Keratinocyte (primary cell): ENCODE results near the gene TBC1D14. TPM values are rescaled to one million over a fixed set of nuclear protein-coding genes. Genes with fewer than 3 reads are reported as not detected.

ENCODE experiments used
- DNase-seq: peaks from one replicate; pipeline ENCODE4 v3.0.0-alpha.2; 2011; ENCODE audit warnings: low read depth, missing footprints, low spot score
- FAIRE-seq: peaks from 2 replicates; lab custom pipeline; 2011; peaks lifted over from hg19 to GRCh38; lab: Jason Lieb, UNC
- H2AFZ ChIP-seq: 2 replicates; pipeline ENCODE4 v1.6.0; 2012; ENCODE audit warnings: low read length, control low read depth, inconsistent platforms; ENCODE audit not compliant: control insufficient read depth
- H3K27ac ChIP-seq: 2 replicates; pipeline ENCODE4 v1.5.1; 2011; ENCODE audit warnings: low read length; ENCODE audit not compliant: control insufficient read depth, insufficient read depth
- H3K27me3 ChIP-seq: 3 replicates; pipeline ENCODE4 v1.6.0; 2011; ENCODE audit warnings: low read length; ENCODE audit not compliant: control insufficient read depth, insufficient read depth; ENCODE audit errors: extremely low read depth
- H3K36me3 ChIP-seq, 2 experiments: 2 replicates in 1 of 2; 3 replicates in 1 of 2; pipeline ENCODE4 v1.5.1; 2011; ENCODE audit warnings: low read length in 2 of 2, mild to moderate bottlenecking in 1 of 2; ENCODE audit not compliant: control insufficient read depth in 2 of 2, insufficient read depth in 2 of 2; ENCODE audit errors: extremely low read depth in 1 of 2
- H3K4me1 ChIP-seq: 3 replicates; pipeline ENCODE4 v1.5.1; 2011; ENCODE audit warnings: low read length; ENCODE audit not compliant: control insufficient read depth, insufficient read depth; ENCODE audit errors: extremely low read depth
- H3K4me2 ChIP-seq: 3 replicates; pipeline ENCODE4 v1.6.0; 2011; ENCODE audit warnings: low read depth, low read length; ENCODE audit not compliant: control insufficient read depth, insufficient read depth; ENCODE audit errors: extremely low read depth
- H3K4me3 ChIP-seq, 3 experiments: fragments of 200-600 bp in 1 of 3; sonication (generic) in 1 of 3; 2 replicates in 2 of 3; 3 replicates in 1 of 3; pipeline ENCODE4 v1.5.1; 2011 to 2016; ENCODE audit warnings: low read length in 3 of 3, mild to moderate bottlenecking in 3 of 3, control low read depth in 2 of 3, inconsistent platforms in 1 of 3, low read depth in 1 of 3, mixed read lengths in 1 of 3, mixed run types in 1 of 3, moderate library complexity in 1 of 3; ENCODE audit not compliant: control insufficient read depth in 2 of 3, insufficient read depth in 2 of 3; ENCODE audit errors: extremely low read depth in 1 of 3
- H3K79me2 ChIP-seq: 2 replicates; pipeline ENCODE4 v1.6.0; 2012; ENCODE audit warnings: low read length; ENCODE audit not compliant: control insufficient read depth, insufficient read depth
- H3K9ac ChIP-seq: 3 replicates; pipeline ENCODE4 v1.6.0; 2011; ENCODE audit warnings: low read length; ENCODE audit not compliant: control insufficient read depth, insufficient read depth; ENCODE audit errors: extremely low read depth
- H3K9me1 ChIP-seq: 3 replicates; pipeline ENCODE4 v1.6.0; 2011; ENCODE audit warnings: low read length; ENCODE audit not compliant: control insufficient read depth, insufficient read depth; ENCODE audit errors: extremely low read depth
- H3K9me3 ChIP-seq: 2 replicates; pipeline ENCODE4 v1.5.1; 2012; ENCODE audit warnings: low read depth, low read length; ENCODE audit not compliant: control insufficient read depth
- H4K20me1 ChIP-seq: 3 replicates; pipeline ENCODE4 v1.6.0; 2011; ENCODE audit warnings: low read length; ENCODE audit not compliant: control insufficient read depth, insufficient read depth; ENCODE audit errors: extremely low read depth
- CTCF ChIP-seq, 3 experiments: IDR thresholded peaks in 1 of 3; conservative IDR thresholded peaks in 1 of 3; optimal IDR thresholded peaks in 1 of 3; 2 replicates in 2 of 3; 3 replicates in 1 of 3; pipeline versions ENCODE3 to v1.5.1; 2011; ENCODE audit warnings: low read length in 3 of 3, mild to moderate bottlenecking in 3 of 3, moderate library complexity in 2 of 3, control low read depth in 1 of 3, inconsistent platforms in 1 of 3; ENCODE audit not compliant: insufficient read depth in 2 of 3; ENCODE audit errors: extremely low read depth in 1 of 3
- EZH2 ChIP-seq: IDR thresholded peaks from one replicate; pipeline ENCODE4 v1.6.1; 2012; ENCODE audit warnings: inconsistent platforms, mild to moderate bottlenecking, low read length, moderate library complexity
- dilution Hi-C: fragments of 300-500 bp; cut with MboI; formaldehyde crosslinking; loops from one replicate; pipeline ENCODE4 v1.7.0; 2020; ENCODE audit warnings: low sequenced_read_pairs; ENCODE audit not compliant: extremely low pct_ligation_motif_present
- polyA plus RNA-seq, 5 experiments: library from polyadenylated mRNA; depleted of rRNA in 3 of 5; stranded (reverse) in 3 of 5; stranded (forward) in 1 of 5; unstranded in 1 of 5; fragments of >200 nt; gene quantifications; 1 replicate in 1 of 5; 2 replicates in 3 of 5; 3 replicates in 1 of 5; pipeline versions ENCODE4 v1.2.1 to v1.2.3, GENCODE V29; 2011 to 2012; ENCODE audit warnings: missing spikeins in 2 of 5, low read depth in 1 of 5, low replicate concordance in 1 of 5

TBC1D14 gene
- polyA plus RNA-seq, 1 donor (not counting 4 experiments of a cell fraction or from before 2014, with no cell fraction given) = 55.1 TPM

- Histone ChIP-seq H3K4me2 (no peak overlapping the region), H3K79me2 (no peaks in the 10 kb centered on the region), H3K9ac (no peak overlapping the region), H3K4me3 (no peak overlapping the region), H3K27me3 (no peaks in the 10 kb centered on the region), H3K27ac (no peak overlapping the region), H3K36me3 (peaks cover 0 to 4% of the 10 kb centered on the region in 2 experiments), H2AFZ (no peak overlapping the region), H4K20me1 (no peaks in the 10 kb centered on the region), H3K9me1 (no peaks in the 10 kb centered on the region), H3K4me1 (peaks cover 9% of the 10 kb centered on the region), H3K9me3 (no peaks in the 10 kb centered on the region)
- DNase-seq (no peak), FAIRE-seq (no peak)
- dilution Hi-C loops = no loop called here
- TF ChIP-seq CTCF (optimal IDR thresholded peaks at IDR 0.05 in 1 of 3, IDR thresholded peaks at IDR 0.05 in 1 of 3, conservative IDR thresholded peaks at IDR 0.05 in 1 of 3; ENCODE audit: extremely low read depth in 1 of 3, insufficient read depth in 2 of 3, low read length in 3 of 3) = no peak
- TF ChIP-seq EZH2 = no peak
Observed at GRCh38 chr4:6920171-6920570, 10.5 kb downstream of the TBC1D14 start.

- TF ChIP-seq EZH2 (no peak), CTCF (optimal IDR thresholded peaks at IDR 0.05 in 1 of 3, IDR thresholded peaks at IDR 0.05 in 1 of 3, conservative IDR thresholded peaks at IDR 0.05 in 1 of 3; ENCODE audit: extremely low read depth in 1 of 3, insufficient read depth in 2 of 3, low read length in 3 of 3) (no peak)
- Histone ChIP-seq H3K36me3 (peaks cover 0 to 6% of the 10 kb centered on the region in 2 experiments), H3K79me2 (no peaks in the 10 kb centered on the region), H3K27me3 (no peaks in the 10 kb centered on the region), H3K4me1 (no peaks in the 10 kb centered on the region), H2AFZ (no peak overlapping the region), H3K9me1 (no peaks in the 10 kb centered on the region), H3K4me3 (no peak overlapping the region), H3K4me2 (no peak overlapping the region), H3K9me3 (no peaks in the 10 kb centered on the region), H3K27ac (no peak overlapping the region), H4K20me1 (no peaks in the 10 kb centered on the region), H3K9ac (no peak overlapping the region)
- dilution Hi-C loops = no loop called here
- no peak for FAIRE-seq
- DNase-seq = no peak
Observed at GRCh38 chr4:6923507-6923906, 13.9 kb downstream of the TBC1D14 start.
